ENCODE measurements around the gene CCT6A. TPM values are rescaled to one million over a fixed set of nuclear protein-coding genes. Genes with fewer than 3 reads are reported as not detected.

Gene CCT6A
- total and polyA plus RNA-seq, 9 of the 15 experiments (the other 6 are each of a cell fraction or from before 2014, with no cell fraction given), result 244 to 708 (median 387) TPM

DNA sequence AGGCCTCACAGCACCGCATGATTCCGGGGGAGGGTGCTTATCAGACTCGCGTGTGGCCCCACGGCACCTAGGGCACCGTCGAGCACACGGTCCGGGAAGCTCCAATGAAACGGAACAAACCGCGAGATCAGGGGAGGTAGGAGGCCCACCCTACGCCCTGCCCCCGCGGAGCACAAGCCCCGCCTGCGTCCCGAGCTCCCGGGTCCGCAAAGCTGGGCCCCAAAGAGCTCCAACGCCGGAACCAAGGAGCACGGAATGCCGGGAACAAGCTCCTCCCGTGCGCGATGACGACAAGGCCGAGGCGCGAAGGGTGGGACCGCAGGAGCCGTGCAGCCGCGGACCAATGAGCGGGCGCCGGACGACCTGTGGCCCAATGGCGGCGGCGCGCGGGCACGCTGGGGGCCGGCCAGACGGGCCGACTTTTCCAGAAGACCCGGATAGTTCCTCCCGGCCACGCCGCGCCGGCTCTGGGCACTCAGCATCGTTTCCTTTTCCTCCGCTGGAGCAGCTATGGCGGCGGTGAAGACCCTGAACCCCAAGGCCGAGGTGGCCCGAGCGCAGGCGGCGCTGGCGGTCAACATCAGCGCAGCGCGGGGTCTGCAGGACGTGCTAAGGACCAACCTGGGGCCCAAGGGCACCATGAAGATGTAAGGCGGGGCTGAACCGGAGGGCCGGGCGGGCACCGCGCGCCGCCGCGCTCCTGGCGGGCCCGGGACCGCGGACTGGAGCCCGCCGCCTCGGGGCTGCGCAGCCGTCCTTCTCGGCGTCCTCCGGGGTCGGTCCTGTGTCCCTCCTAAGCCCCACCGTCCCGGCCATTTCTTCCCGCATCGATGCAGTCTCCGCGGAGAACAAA, at the start of gene CCT6A, which contains the start of gene PSPH (continued):
- TF ChIP-seq, protein P1, sequence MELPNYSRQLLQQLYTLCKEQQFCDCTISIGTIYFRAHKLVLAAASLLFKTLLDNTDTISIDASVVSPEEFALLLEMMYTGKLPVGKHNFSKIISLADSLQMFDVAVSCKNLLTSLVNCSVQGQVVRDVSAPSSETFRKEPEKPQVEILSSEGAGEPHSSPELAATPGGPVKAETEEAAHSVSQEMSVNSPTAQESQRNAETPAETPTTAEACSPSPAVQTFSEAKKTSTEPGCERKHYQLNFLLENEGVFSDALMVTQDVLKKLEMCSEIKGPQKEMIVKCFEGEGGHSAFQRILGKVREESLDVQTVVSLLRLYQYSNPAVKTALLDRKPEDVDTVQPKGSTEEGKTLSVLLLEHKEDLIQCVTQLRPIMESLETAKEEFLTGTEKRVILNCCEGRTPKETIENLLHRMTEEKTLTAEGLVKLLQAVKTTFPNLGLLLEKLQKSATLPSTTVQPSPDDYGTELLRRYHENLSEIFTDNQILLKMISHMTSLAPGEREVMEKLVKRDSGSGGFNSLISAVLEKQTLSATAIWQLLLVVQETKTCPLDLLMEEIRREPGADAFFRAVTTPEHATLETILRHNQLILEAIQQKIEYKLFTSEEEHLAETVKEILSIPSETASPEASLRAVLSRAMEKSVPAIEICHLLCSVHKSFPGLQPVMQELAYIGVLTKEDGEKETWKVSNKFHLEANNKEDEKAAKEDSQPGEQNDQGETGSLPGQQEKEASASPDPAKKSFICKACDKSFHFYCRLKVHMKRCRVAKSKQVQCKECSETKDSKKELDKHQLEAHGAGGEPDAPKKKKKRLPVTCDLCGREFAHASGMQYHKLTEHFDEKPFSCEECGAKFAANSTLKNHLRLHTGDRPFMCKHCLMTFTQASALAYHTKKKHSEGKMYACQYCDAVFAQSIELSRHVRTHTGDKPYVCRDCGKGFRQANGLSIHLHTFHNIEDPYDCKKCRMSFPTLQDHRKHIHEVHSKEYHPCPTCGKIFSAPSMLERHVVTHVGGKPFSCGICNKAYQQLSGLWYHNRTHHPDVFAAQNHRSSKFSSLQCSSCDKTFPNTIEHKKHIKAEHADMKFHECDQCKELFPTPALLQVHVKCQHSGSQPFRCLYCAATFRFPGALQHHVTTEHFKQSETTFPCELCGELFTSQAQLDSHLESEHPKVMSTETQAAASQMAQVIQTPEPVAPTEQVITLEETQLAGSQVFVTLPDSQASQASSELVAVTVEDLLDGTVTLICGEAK (IDR thresholded peaks at IDR 0.05), result no peak; the same call in 1 of the 2 replicates
- TF ChIP-seq, protein P1 (CRISPR knock-in tag; IDR thresholded peaks at IDR 0.05), result no peak
- peak in 1 of 2 experiments; percentile 64; a peak in 1 of 4 replicates for TF ChIP-seq NONO (IDR thresholded peaks at IDR 0.05; ENCODE audit: low read depth in 2 of 2, low read length in 1 of 2)
- TF ChIP-seq ZEB2 (IDR thresholded peaks at IDR 0.05), result 0 out of 2 replicates have a peak, but pooled peaks have one; percentile 44
- TF ChIP-seq XRCC5 (IDR thresholded peaks at IDR 0.05; ENCODE audit: low read depth, low read length), result no peak; the same call in 1 of the 2 replicates
- TF ChIP-seq, protein P2, sequence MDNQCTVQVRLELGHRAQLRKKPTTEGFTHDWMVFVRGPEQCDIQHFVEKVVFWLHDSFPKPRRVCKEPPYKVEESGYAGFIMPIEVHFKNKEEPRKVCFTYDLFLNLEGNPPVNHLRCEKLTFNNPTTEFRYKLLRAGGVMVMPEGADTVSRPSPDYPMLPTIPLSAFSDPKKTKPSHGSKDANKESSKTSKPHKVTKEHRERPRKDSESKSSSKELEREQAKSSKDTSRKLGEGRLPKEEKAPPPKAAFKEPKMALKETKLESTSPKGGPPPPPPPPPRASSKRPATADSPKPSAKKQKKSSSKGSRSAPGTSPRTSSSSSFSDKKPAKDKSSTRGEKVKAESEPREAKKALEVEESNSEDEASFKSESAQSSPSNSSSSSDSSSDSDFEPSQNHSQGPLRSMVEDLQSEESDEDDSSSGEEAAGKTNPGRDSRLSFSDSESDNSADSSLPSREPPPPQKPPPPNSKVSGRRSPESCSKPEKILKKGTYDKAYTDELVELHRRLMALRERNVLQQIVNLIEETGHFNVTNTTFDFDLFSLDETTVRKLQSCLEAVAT (IDR thresholded peaks at IDR 0.05), result no peak; a peak in 1 of 4 replicates
- TF ChIP-seq ZNF311 (CRISPR knock-in tag; IDR thresholded peaks at IDR 0.05), result no peak
- TF ChIP-seq BDP1 (IDR thresholded peaks at IDR 0.05; ENCODE audit: insufficient read depth, insufficient read length), result no peak
- TF ChIP-seq, protein P3, sequence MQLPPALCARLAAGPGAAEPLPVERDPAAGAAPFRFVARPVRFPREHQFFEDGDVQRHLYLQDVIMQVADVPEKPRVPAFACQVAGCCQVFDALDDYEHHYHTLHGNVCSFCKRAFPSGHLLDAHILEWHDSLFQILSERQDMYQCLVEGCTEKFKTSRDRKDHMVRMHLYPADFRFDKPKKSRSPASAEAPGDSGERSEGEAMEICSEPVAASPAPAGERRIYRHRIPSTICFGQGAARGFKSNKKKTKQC (CRISPR knock-in tag; IDR thresholded peaks at IDR 0.05), result peak; percentile 90
- TF ChIP-seq ZSCAN29 (IDR thresholded peaks at IDR 0.05), result peak; percentile 73; the same call in 1 of the 2 replicates
- TF ChIP-seq, protein P4, sequence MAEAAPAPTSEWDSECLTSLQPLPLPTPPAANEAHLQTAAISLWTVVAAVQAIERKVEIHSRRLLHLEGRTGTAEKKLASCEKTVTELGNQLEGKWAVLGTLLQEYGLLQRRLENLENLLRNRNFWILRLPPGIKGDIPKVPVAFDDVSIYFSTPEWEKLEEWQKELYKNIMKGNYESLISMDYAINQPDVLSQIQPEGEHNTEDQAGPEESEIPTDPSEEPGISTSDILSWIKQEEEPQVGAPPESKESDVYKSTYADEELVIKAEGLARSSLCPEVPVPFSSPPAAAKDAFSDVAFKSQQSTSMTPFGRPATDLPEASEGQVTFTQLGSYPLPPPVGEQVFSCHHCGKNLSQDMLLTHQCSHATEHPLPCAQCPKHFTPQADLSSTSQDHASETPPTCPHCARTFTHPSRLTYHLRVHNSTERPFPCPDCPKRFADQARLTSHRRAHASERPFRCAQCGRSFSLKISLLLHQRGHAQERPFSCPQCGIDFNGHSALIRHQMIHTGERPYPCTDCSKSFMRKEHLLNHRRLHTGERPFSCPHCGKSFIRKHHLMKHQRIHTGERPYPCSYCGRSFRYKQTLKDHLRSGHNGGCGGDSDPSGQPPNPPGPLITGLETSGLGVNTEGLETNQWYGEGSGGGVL (CRISPR knock-in tag; IDR thresholded peaks at IDR 0.05), result no peak
- TF ChIP-seq HCFC1 (IDR thresholded peaks at IDR 0.05; ENCODE audit: low read depth, low read length), result peak; percentile 45; the same call in 1 of the 2 replicates
- no peak for TF ChIP-seq BRF1 (IDR thresholded peaks at IDR 0.05; ENCODE audit: borderline replicate concordance, extremely low read depth, insufficient read length)
- TF ChIP-seq ZNF696 (CRISPR knock-in tag; conservative IDR thresholded peaks at IDR 0.05), result no peak
